Heart right ventricle (tissue), 16 donors: Measurements from ENCODE around the gene TOMM40L. TPM values are rescaled to one million over a fixed set of nuclear protein-coding genes. Genes with fewer than 3 reads are reported as not detected.

Experiments
- ATAC-seq, 8 donors: fragments of 200-7000 bp; cut with Tn5 transposase; one replicate each; pipeline ENCODE4 v1.9.1; 2020; ENCODE audit warnings: mild to moderate bottlenecking in 8 of 8, moderate library complexity in 8 of 8, moderate number of reproducible peaks in 1 of 8
- DNase-seq, 2 donors: peaks; one replicate each; pipeline ENCODE4 v3.0.0-alpha.2; 2020
- H3K27ac ChIP-seq, 10 donors: fragments of 200-600 bp; sonication (generic) in 2 of 10; one replicate each; pipeline versions ENCODE4 v1.5.0 to v1.8.0; 2020 to 2022; ENCODE audit warnings: mild to moderate bottlenecking in 3 of 10
- H3K27me3 ChIP-seq, 7 donors: fragments of 200-600 bp; one replicate each; pipeline ENCODE4 v1.8.0; 2021 to 2022; ENCODE audit warnings: mild to moderate bottlenecking in 2 of 7
- H3K36me3 ChIP-seq, 9 donors: fragments of 200-600 bp; sonication (generic) in 1 of 9; one replicate each; pipeline versions ENCODE4 v1.5.0 to v1.8.0; 2020 to 2022; ENCODE audit warnings: mild to moderate bottlenecking in 2 of 9
- H3K4me1 ChIP-seq, 9 donors: fragments of 200-600 bp; sonication (generic) in 1 of 9; one replicate each; pipeline versions ENCODE4 v1.5.0 to v1.8.0; 2020 to 2022; ENCODE audit warnings: mild to moderate bottlenecking in 4 of 9
- H3K4me3 ChIP-seq, 10 donors: fragments of 200-600 bp; sonication (generic) in 2 of 10; one replicate each; pipeline versions ENCODE4 v1.5.0 to v1.8.0; 2020 to 2022; ENCODE audit warnings: mild to moderate bottlenecking in 7 of 10, moderate library complexity in 2 of 10
- H3K9me3 ChIP-seq, 11 donors: fragments of 200-600 bp in 10 of 11; sonication (generic) in 2 of 11; one replicate each; pipeline versions ENCODE4 v1.5.0 to v1.8.0; 2013 to 2022; ENCODE audit warnings: mild to moderate bottlenecking in 2 of 11, control low read depth in 1 of 11, moderate library complexity in 1 of 11
- WGBS, 2 donors: extraction: QIAGEN DNeasy Blood & Tissue Kit; methylation state at CpG; one replicate each; pipeline ENCODE4 v1.1.7; 2013; ENCODE audit warnings: inconsistent platforms in 1 of 2; 5-methylcytosine and 5-hydroxymethylcytosine counted together
- intact Hi-C, 10 donors: fragments of 100-400 bp; cut with DNase I; formaldehyde crosslinking; loops; one replicate each; pipeline versions ENCODE4 v1.11.1 to v1.14.2; 2022
- microRNA-seq, 2 donors: library from miRNA; unstranded; fragments of <30 nt; microRNA quantifications; one replicate each; pipeline ENCODE4 v1.2.0, GENCODE V29; 2021
- polyA plus RNA-seq, 2 donors: library from polyadenylated mRNA; stranded (reverse); fragments of 200-250 nt; gene quantifications; one replicate each; pipeline ENCODE4 v1.2.3, GENCODE V29; 2013
- total RNA-seq, 10 donors: library from RNA; stranded (reverse); fragmentation: NEBNext Ultra II Directional in 3 of 10; extraction: Animal tissue kit (Norgen Biotek cat#: 25700) in 3 of 10; gene quantifications; one replicate each; pipeline versions ENCODE4 v1.2.1 to v1.2.4, GENCODE V29; 2021 to 2023
- TF ChIP-seq, protein P1 (sequence below), 9 donors: fragments of 200-600 bp; sonication (generic) in 2 of 9; IDR thresholded peaks; one replicate each; pipeline versions ENCODE4 v1.5.0 to v1.8.0; 2021 to 2022; ENCODE audit warnings: antibody characterized with exemption in 9 of 9, mild to moderate bottlenecking in 5 of 9, moderate library complexity in 1 of 9
- donor health status: Arrhythmogenic right ventricular cardiomyopathy.
- donor health status: ischemic (EF 13 %, LVEDD 7.1; RV severe dilation, severe dysfunction).
- donor health status: healthy with polysubstance abuse.
- donor health status: DM: no; HTN: yes; CAD: no.
- donor health status: DM: no; HTN: no; CAD: no.
- donor health status: ischemic (EF 25% LVEDD 6.9; RV normal size, moderate dysfunction).
- donor health status: ischemic (EF 25% LVEDD 5.7; RV mildly dilated, moderate dysfunction).
- donor health status: healthy.
- donor health status: DM: yes; HTN: yes; CAD: no.
- donor health status: Ischemic cardiomyopathy.
- donor health status: ischemic (EF 35%, LVEDD 5.7; RV mildly dilated, moderate dysfunction).
- donor health status: nonischemic (EF 11% LVEDD 7.7; RV severe dilation, severe dysfunction).
- donor health status: DM: yes; HTN: yes; CAD: no.
- donor health status: PGD.
- donor health status: ischemic (EF 29% LVEDD 5.4; RV normal size, mild dysfunction).
- donor health status: nonischemic (EF 23%, LVEDD 6.1; RV moderate dilation, normal function).

Gene TOMM40L
- total and polyA plus RNA-seq, 12 donors, result 17.6 to 37.6 (median 32.8) TPM

- intact Hi-C loops, result no loop called here
- H3K4me3 ChIP-seq, result no peak overlapping the region
- 61 to 66% methylated on average over 3 of the region's 3 CpGs for WGBS, 2 donors
- peak overlapping the region in 1 of 10 donors; percentile 31 for H3K27ac ChIP-seq
- H3K9me3 ChIP-seq, result no peaks in the 10 kb centered on the region
- ATAC-seq, result no peak
- peaks cover 0 to 15% (median 5%) of the 10 kb centered on the region in 9 donors for H3K4me1 ChIP-seq
- DNase-seq, result peak in 1 of 2 donors; percentile 11
- H3K36me3 ChIP-seq, result no peaks in the 10 kb centered on the region
- TF ChIP-seq, protein P1, sequence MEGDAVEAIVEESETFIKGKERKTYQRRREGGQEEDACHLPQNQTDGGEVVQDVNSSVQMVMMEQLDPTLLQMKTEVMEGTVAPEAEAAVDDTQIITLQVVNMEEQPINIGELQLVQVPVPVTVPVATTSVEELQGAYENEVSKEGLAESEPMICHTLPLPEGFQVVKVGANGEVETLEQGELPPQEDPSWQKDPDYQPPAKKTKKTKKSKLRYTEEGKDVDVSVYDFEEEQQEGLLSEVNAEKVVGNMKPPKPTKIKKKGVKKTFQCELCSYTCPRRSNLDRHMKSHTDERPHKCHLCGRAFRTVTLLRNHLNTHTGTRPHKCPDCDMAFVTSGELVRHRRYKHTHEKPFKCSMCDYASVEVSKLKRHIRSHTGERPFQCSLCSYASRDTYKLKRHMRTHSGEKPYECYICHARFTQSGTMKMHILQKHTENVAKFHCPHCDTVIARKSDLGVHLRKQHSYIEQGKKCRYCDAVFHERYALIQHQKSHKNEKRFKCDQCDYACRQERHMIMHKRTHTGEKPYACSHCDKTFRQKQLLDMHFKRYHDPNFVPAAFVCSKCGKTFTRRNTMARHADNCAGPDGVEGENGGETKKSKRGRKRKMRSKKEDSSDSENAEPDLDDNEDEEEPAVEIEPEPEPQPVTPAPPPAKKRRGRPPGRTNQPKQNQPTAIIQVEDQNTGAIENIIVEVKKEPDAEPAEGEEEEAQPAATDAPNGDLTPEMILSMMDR (IDR thresholded peaks at IDR 0.05), result no peak
- H3K27me3 ChIP-seq, result peaks cover 0 to 14% (median 0%) of the 10 kb centered on the region in 7 donors
These were observed 41.5 kb downstream of the TOMM40L start for GRCh38 chr1:161267321-161267720.

DNA sequence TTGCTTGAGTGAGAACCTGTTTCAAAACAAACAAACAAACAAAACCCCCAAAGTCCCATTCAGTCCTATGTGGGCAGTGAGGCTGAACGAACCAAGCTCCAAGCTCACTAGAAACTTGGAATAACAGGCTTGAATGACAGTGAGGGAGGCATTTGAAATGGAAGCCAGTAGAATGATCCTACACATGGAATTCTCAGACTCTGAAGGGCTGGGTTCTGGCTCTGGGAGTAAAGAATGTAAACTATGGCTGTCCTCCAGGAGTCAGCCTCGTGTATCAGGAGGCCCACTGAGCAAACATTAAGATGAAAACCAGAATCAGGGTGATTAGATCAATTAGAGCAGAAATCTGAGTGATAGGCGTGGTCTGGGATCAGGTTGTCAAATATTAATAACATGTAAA is 47.5 kb downstream of the TOMM40L start:
- H3K36me3 ChIP-seq, result no peaks in the 10 kb centered on the region
- WGBS, 2 donors, result 71 to 73% methylated on average over 3 of the region's 3 CpGs
- H3K4me1 ChIP-seq, result no peaks in the 10 kb centered on the region

DNA sequence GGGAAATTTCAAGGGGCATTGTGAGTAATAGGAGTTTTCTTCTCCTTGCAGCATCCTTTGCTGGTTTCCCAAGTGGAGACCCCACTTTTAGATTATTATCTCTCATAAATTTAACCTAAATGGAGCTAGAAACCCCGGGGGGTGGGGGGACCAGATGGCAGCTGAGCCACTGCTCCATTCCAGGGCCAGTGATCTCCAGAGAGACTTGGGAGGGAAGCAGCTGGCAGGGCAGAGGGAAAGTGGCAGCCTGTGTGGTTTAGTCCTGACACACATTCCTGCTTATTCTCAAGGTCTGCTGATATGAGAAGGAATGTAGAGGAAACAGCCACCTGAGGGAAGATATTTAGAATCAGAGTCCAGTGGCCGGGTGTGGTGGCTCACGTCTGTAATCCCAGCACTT is 49.0 kb downstream of the TOMM40L start:
- Histone ChIP-seq H3K4me1 (no peaks in the 10 kb centered on the region), H3K9me3 (no peaks in the 10 kb centered on the region), H3K4me3 (no peak overlapping the region), H3K27ac (no peak overlapping the region), H3K36me3 (no peaks in the 10 kb centered on the region), H3K27me3 (peaks cover 0 to 24% (median 5%) of the 10 kb centered on the region in 7 donors)
- ATAC-seq (no peak), DNase-seq (no peak)
- TF ChIP-seq, protein P1 (IDR thresholded peaks at IDR 0.05), result no peak
- WGBS, 2 donors, result 48 to 54% methylated on average over 3 of the region's 3 CpGs
- intact Hi-C loops, result no loop called here

More for the DNA sequence above, 47.5 kb downstream of the TOMM40L start:
- intact Hi-C loops, result no loop called here
- Histone ChIP-seq H3K9me3 (no peaks in the 10 kb centered on the region), H3K27me3 (peaks cover 0 to 24% (median 5%) of the 10 kb centered on the region in 7 donors), H3K27ac (no peak overlapping the region), H3K4me3 (no peak overlapping the region)
- DNase-seq, result no peak
- no peak for ATAC-seq
- TF ChIP-seq, protein P1 (IDR thresholded peaks at IDR 0.05), result no peak

Small RNAs within 50 kb of the gene (microRNA-seq; reads per million reads assigned to microRNA genes)
- gene MIR5187, result 1.5 to 1.8 reads per million in 2 donors

Other genes with a start within 250 kb of the TOMM40L start
- 10 to 100 TPM in 6 of 10 donors, 1 to 10 TPM in 4; 7.1 to 22.7 (median 10.5) TPM for gene F11R, start 204.9 kb upstream of the TOMM40L start, total RNA-seq
- 1 to 10 TPM; 7.5 to 9.9 TPM for gene F11R, start 204.9 kb upstream of the TOMM40L start, polyA plus RNA-seq
- gene TSTD1, start 187.1 kb upstream of the TOMM40L start, total RNA-seq, result 10 to 100 TPM in 9 of 10 donors, 1 to 10 TPM in 1; 8.0 to 18.0 (median 13.4) TPM
- 10 to 100 TPM; 11.8 to 15.3 TPM for gene TSTD1, start 187.1 kb upstream of the TOMM40L start, polyA plus RNA-seq
- 10 to 100 TPM; 23.7 to 43.6 (median 28.5) TPM for gene USF1, start 180.1 kb upstream of the TOMM40L start, total RNA-seq
- gene USF1, start 180.1 kb upstream of the TOMM40L start, polyA plus RNA-seq, result 10 to 100 TPM; 42.4 to 55.1 TPM
- gene ARHGAP30, start 156.2 kb upstream of the TOMM40L start, total RNA-seq, result 10 to 100 TPM in 1 of 10 donors, 1 to 10 TPM in 9; 1.5 to 16.4 (median 2.1) TPM
- gene ARHGAP30, start 156.2 kb upstream of the TOMM40L start, polyA plus RNA-seq, result 1 to 10 TPM; 1.2 to 1.4 TPM
- gene NECTIN4, start 136.5 kb upstream of the TOMM40L start, total RNA-seq, result under 1 TPM in 1 of 10 donors, not detected in 9; 0.19 TPM
- under 1 TPM in 1 of 2 donors, not detected in 1; 0.06 TPM for gene NECTIN4, start 136.5 kb upstream of the TOMM40L start, polyA plus RNA-seq
- gene KLHDC9, start 127.7 kb upstream of the TOMM40L start, total RNA-seq, result 10 to 100 TPM in 5 of 10 donors, 1 to 10 TPM in 5; 2.2 to 17.7 (median 9.0) TPM
- 1 to 10 TPM in 1 of 2 donors, under 1 TPM in 1; 0.83 to 6.7 TPM for gene KLHDC9, start 127.7 kb upstream of the TOMM40L start, polyA plus RNA-seq
- 10 to 100 TPM; 44.6 to 78.7 (median 54.1) TPM for gene PFDN2, start 108.0 kb upstream of the TOMM40L start, total RNA-seq
- gene PFDN2, start 108.0 kb upstream of the TOMM40L start, polyA plus RNA-seq, result 100 to 1,000 TPM; 185 to 273 TPM
- gene NIT1, start 108.0 kb upstream of the TOMM40L start, total RNA-seq, result 10 to 100 TPM; 24.1 to 41.2 (median 33.4) TPM
- 10 to 100 TPM; 28.5 to 30.6 TPM for gene NIT1, start 108.0 kb upstream of the TOMM40L start, polyA plus RNA-seq
- 10 to 100 TPM; 21.7 to 33.0 (median 26.3) TPM for gene DEDD, start 93.4 kb upstream of the TOMM40L start, total RNA-seq
- gene DEDD, start 93.4 kb upstream of the TOMM40L start, polyA plus RNA-seq, result 10 to 100 TPM; 19.7 to 27.2 TPM
- 10 to 100 TPM; 63.9 to 88.3 (median 74.9) TPM for gene UFC1, start 72.1 kb upstream of the TOMM40L start, total RNA-seq
- 100 to 1,000 TPM in 1 of 2 donors, 10 to 100 TPM in 1; 43.0 to 142 TPM for gene UFC1, start 72.1 kb upstream of the TOMM40L start, polyA plus RNA-seq
- 10 to 100 TPM in 9 of 10 donors, 1 to 10 TPM in 1; 8.8 to 24.0 (median 14.7) TPM for gene USP21, start 66.6 kb upstream of the TOMM40L start, total RNA-seq
- 10 to 100 TPM; 13.2 to 22.4 TPM for gene USP21, start 66.6 kb upstream of the TOMM40L start, polyA plus RNA-seq
- gene PPOX, start 59.6 kb upstream of the TOMM40L start, total RNA-seq, result 10 to 100 TPM in 8 of 10 donors, 1 to 10 TPM in 2; 8.5 to 19.8 (median 15.0) TPM
- gene PPOX, start 59.6 kb upstream of the TOMM40L start, polyA plus RNA-seq, result 10 to 100 TPM in 1 of 2 donors, 1 to 10 TPM in 1; 10.0 to 58.5 TPM
- gene B4GALT3, start 48.6 kb upstream of the TOMM40L start, total RNA-seq, result 10 to 100 TPM; 12.1 to 28.9 (median 19.6) TPM
- 10 to 100 TPM; 11.5 to 25.5 TPM for gene B4GALT3, start 48.6 kb upstream of the TOMM40L start, polyA plus RNA-seq
- 10 to 100 TPM in 6 of 10 donors, 1 to 10 TPM in 4; 1.7 to 86.1 (median 17.7) TPM for gene ADAMTS4, start 27.0 kb upstream of the TOMM40L start, total RNA-seq
- 10 to 100 TPM in 1 of 2 donors, 1 to 10 TPM in 1; 5.4 to 11.9 TPM for gene ADAMTS4, start 27.0 kb upstream of the TOMM40L start, polyA plus RNA-seq
- gene NDUFS2, start 23.7 kb upstream of the TOMM40L start, total RNA-seq, result 100 to 1,000 TPM; 244 to 370 (median 318) TPM
- 100 to 1,000 TPM; 121 to 193 TPM for gene NDUFS2, start 23.7 kb upstream of the TOMM40L start, polyA plus RNA-seq
- gene FCER1G, start 10.8 kb upstream of the TOMM40L start, total RNA-seq, result 10 to 100 TPM in 4 of 10 donors, 1 to 10 TPM in 6; 2.0 to 65.8 (median 5.3) TPM
- 10 to 100 TPM; 19.7 to 64.6 TPM for gene FCER1G, start 10.8 kb upstream of the TOMM40L start, polyA plus RNA-seq
- gene APOA2, start 2.4 kb upstream of the TOMM40L start, total RNA-seq, result under 1 TPM in 1 of 10 donors, not detected in 9; 0.89 TPM
- gene APOA2, start 2.4 kb upstream of the TOMM40L start, polyA plus RNA-seq, result not detected
- gene NR1I3, start 12.1 kb downstream of the TOMM40L start, total RNA-seq, result not detected
- under 1 TPM in 1 of 2 donors, not detected in 1; 0.10 TPM for gene NR1I3, start 12.1 kb downstream of the TOMM40L start, polyA plus RNA-seq
- 1 to 10 TPM in 1 of 10 donors, under 1 TPM in 8, not detected in 1; 0.38 to 1.0 (median 0.46) TPM for gene PCP4L1, start 32.7 kb downstream of the TOMM40L start, total RNA-seq
- under 1 TPM; 0.29 to 0.75 TPM for gene PCP4L1, start 32.7 kb downstream of the TOMM40L start, polyA plus RNA-seq
- 1 to 10 TPM; 1.0 to 5.6 (median 1.6) TPM for gene MPZ, start 83.9 kb downstream of the TOMM40L start, total RNA-seq
- gene MPZ, start 83.9 kb downstream of the TOMM40L start, polyA plus RNA-seq, result 1 to 10 TPM; 1.5 to 3.4 TPM
- gene SDHC, start 88.3 kb downstream of the TOMM40L start, total RNA-seq, result 100 to 1,000 TPM; 342 to 459 (median 420) TPM
- gene SDHC, start 88.3 kb downstream of the TOMM40L start, polyA plus RNA-seq, result 100 to 1,000 TPM in 1 of 2 donors, 10 to 100 TPM in 1; 18.1 to 176 TPM
- not detected for gene CFAP126, start 141.8 kb downstream of the TOMM40L start, total RNA-seq
- not detected for gene CFAP126, start 141.8 kb downstream of the TOMM40L start, polyA plus RNA-seq